Neural progenitor cell (in vitro differentiated cells): ENCODE measurements around the gene MMP2.

Experiments
- CTCF ChIP-seq: fragments of 200-600 bp; sonication (generic); IDR thresholded peaks from 2 replicates; pipeline ENCODE4 v1.5.1; 2017; ENCODE audit warnings: antibody characterized with exemption, mild to moderate bottlenecking
- EZH2 ChIP-seq: fragments of 200-600 bp; sonication (generic); IDR thresholded peaks from 2 replicates; pipeline ENCODE4 v1.6.1; 2017; ENCODE audit warnings: antibody characterized with exemption, mild to moderate bottlenecking, moderate library complexity
- EZH2phosphoT487 ChIP-seq: fragments of 200-600 bp; sonication (generic); IDR thresholded peaks from 2 replicates; pipeline ENCODE4 v1.6.1; 2017; ENCODE audit warnings: antibody characterized with exemption

GRCh38 chr16:55443434-55444346 is 35.3 kb upstream of the MMP2 start:
- TF ChIP-seq CTCF (no peak), EZH2 (no peak), EZH2phosphoT487 (no peak)
